GM12891 (cell line): ENCODE results near the gene TMEM270.

Experiments
- POLR2A ChIP-seq: IDR thresholded peaks from 2 replicates; pipeline ENCODE4 v1.6.1; 2011; ENCODE audit warnings: low read depth, low read length, control low read depth
- POLR2AphosphoS5 ChIP-seq: IDR thresholded peaks from 2 replicates; pipeline ENCODE4 v1.6.1; 2011; ENCODE audit warnings: low read depth, low read length, control low read depth
- SPI1 ChIP-seq: IDR thresholded peaks from 2 replicates; pipeline ENCODE4 v1.6.1; 2011; ENCODE audit warnings: low read depth, low read length, control low read depth
- TAF1 ChIP-seq: IDR thresholded peaks from 2 replicates; pipeline ENCODE4 v1.6.1; 2011; ENCODE audit warnings: low read depth, low read length, control low read depth

DNA sequence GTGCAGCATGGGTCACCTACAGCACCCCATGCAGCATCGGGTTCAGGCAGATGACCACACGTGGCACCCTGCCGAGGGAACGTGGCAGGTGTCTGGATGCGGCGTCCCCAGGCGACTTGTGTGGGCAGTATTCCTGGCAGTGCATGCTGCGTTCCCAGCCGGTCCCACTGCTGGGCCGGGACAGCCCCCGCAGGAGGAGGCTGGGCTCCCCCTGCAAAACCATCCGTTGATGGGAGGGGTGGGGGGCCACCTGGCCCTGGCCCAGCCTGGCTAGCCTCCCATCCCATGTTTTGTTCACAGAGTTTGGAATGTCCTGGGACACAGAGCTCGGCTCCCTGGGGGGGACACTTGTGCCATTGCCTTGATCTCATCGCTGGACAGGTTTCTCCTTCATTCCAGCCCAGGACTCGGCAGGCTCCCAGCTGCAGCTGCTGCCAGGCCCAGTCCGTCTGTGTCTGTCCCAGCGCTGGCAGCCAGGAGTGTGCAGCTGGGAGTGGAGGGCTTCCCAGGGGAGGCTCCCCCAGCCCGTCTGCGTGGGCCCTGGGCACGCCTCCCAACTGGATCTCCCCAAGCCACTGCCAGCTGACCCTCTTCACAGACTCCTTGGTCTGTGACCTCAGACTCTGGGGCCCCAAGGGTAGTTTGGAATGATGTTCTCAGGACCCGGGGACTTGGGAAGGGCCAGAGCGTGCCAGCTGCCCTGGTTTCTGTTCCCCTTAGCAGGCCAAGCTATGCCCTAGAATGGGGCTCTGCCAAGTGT lies 32.6 kb downstream of the TMEM270 start:
- TF ChIP-seq POLR2A (no peak), POLR2AphosphoS5 (no peak), TAF1 (no peak), SPI1 (no peak)
